ENCODE results near the gene GRIP2.

- no peak for TF ChIP-seq CTCF (IDR thresholded peaks at IDR 0.05)
- TF ChIP-seq POLR2A (IDR thresholded peaks at IDR 0.05) = no peak
Observed at GRCh38 chr3:14568269-14568668, 28.1 kb upstream of the GRIP2 start.
